GM18502 (cell line): ENCODE results near the gene PLEKHA3.
"Not testable (repeated sequence)": the region's sequence is repeated elsewhere in the genome, so short reads cannot be mapped to it uniquely, and the experiment has no call there.

Source experiments
- ATAC-seq: cut with Tn5 transposase; IDR thresholded peaks from one replicate; pipeline ENCODE4 v1.9.1; 2021; ENCODE audit warnings: mild to moderate bottlenecking; ENCODE audit not compliant: unreplicated experiment, poor library complexity

Gene PLEKHA3

DNA sequence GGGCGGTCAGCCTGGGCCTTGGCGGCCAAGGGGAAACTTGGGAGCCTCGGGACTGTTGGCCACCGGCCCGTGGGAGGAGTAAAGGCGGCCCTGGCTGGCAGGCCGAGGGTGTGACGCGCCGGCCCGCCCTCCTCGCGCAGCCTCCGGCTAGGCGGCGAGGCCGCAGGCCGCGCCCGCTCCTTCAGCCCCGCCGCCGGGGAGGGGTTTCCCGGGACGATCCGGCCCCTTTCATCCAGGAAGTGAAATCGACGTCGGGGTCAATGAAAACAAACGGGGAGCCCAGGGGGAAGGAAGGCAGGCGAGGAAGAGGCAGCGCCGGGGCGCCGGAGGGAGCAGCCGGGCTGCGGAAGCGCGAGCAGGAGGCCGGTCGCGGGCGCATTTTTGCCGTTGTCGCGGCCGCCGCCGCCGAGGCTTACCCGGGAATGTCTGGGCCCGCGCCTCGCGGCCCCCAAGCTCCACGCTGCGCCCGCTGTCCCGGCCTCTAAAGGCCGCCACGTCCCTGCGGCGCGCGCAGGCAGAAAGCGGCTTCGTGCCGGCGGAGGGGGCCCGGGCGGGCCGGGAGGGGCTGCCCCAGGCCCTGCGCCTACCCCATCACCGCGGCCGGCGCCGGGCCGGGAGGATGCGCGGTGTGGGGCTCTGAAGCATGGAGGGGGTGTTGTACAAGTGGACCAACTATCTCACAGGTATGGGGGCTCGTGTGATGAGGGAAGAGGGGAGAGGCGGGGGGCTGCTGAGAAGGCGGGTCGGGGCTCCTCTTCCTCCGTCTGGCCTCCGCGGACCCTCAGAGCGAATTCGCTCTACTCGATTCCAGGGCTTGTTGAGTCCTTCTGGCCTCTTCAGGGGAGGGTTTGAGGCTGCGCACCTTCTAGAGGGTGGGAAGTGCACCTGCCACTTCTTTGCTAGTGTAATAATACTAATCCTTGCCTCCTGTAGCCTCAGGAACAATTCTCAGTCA is at the start of gene PLEKHA3:
PLEKHA3 (plus strand) TSS at position 231 of the 955 bp plus-strand sequence; CDS start at position 644, 413 bp downstream.
- ATAC-seq: peak; percentile 71

DNA sequence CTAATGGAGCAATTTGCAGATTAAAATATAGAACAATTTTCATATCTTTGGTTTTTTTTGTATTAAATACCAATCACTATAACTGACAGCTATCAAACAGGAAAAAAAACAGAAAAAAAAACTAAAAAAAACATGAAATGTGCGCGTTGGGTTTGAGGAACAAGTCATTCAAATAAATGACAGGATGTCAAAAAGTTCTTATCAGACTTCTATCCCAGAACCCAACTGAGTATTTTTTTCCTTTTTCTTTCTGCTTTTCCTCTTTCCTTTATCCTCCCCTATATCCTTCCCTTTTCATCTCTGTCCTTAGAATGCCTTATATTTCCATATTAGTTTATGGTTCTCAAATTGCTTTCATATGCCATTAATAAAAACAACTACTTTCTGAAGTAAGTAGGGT is 43.6 kb upstream of the PLEKHA3 start:
- ATAC-seq: no peak

DNA sequence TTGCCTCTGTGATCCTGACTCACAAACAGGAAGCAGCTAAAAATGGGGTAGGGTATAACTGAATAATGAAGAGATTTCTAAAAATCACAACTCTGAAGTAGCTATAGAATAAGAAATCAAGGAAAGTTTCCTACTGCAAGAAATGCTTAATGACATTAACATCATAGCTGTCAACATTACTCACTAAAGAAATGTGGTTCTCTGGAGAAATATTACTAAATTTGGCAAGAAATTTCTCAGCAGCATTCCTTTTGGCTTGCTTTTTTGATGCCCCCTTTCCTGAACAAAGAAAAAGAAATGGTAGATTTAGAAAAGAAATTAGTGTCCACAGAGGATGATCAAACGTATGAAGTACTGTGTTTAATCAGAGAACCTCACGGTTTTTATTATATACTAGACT is 38.8 kb upstream of the PLEKHA3 start:
- ATAC-seq: no peak

- ATAC-seq: no peak
These were observed 31.1 kb upstream of the PLEKHA3 start for GRCh38 chr2:178448968-178449661.

DNA sequence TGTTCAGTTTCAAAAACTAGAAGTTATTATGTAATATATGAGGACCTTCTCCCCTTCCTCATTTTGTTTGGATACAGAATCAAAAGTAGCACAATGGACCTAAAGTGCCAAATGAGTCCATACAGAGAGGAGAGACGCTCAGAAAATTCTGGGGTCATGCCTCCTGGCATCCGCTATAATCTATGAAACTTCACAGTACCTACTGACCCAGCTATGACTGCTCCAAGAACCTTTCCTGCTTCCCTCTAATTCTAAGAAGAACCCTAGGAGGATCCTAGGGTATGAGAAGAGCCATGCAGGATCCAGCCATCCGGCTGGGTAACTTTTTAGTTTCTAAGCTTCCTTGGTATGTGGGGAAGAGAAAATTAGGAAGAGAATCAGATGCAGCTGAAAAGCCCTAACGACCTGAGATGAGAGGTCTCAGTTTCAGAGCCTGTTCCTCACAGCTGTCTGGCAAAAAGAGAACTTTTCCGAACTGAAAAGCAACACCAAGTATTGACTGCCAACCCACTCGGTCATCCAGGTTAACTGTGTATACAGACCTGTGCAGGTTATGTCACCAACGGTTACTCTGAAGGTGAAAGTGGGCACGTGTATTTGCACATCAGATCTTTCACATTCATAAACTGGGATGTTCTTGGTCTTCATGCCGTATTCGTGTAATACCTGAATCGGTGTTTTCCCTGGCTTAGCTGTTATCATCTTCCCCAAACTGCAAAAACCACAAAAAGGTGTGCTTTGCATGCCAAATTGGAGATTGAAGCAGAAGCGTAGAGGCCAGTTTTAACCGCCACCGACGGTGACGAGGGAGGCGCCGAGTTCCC is 30.3 kb upstream of the PLEKHA3 start:
- ATAC-seq: peak; percentile 9

DNA sequence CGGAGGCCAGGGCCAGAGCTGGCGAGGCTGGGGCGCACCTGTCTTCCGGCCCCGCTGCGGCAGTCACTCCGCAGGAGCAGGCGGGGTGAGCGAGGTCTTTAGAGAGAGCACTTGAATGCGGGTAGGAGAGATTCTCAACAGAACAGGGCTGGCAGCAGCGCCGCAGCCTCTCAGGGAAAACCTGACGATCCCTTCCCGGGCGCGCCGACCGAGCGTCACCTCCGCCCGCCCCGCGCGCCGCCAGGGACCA is 29.8 kb upstream of the PLEKHA3 start:
- ATAC-seq: peak; percentile 53

GRCh38 chr2:178450774-178451525 is 29.3 kb upstream of the PLEKHA3 start, which contains the start of the genes PJVK and PRKRA:
TSS of gene PJVK (plus strand) at chr2:178451378. CDS start at chr2:178453410, 2,032 bp downstream.
TSS of gene PRKRA (minus strand) at chr2:178451175. CDS start at chr2:178451030, 145 bp downstream.
- ATAC-seq: peak; percentile 86

DNA sequence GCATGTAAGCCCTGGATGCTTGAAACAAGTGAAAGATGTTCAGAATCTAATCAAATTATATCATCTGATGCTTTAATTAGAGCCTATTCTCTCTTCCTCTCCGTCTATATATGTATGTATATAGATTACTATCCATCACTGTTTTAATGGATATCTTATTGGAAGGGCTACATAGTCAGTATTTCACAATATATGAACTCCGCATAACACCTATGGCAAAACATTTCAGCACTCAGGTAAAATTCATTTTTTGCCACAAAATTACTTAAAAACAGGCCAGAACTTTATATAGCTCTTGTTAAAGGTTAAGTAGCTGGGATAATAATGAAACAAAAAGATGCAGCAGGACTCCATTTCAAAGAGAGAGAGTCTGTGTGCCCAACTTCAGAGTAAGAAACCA is 27.9 kb upstream of the PLEKHA3 start:
- ATAC-seq: no peak

DNA sequence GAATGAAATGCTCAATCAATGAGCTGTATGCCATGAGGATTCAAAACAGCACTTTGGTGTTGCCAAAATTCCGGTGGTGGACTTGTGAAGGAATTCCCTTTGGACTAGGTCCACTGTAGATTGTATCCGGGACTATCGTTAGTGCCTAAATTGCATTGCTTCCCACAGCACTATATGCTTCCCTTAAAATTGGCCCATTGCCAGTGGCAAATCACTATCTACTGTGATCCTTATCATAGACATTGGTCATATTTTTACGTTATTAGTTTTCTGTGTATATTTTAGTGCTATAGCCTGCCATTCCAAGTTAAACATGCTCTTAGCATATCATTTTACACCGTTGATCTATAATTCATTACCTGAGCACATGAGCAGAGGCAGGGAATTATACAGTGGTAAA is 27.4 kb upstream of the PLEKHA3 start:
- no peak for ATAC-seq

- no peak for ATAC-seq
These were observed 24.3 kb upstream of the PLEKHA3 start for GRCh38 chr2:178455947-178456346.

DNA sequence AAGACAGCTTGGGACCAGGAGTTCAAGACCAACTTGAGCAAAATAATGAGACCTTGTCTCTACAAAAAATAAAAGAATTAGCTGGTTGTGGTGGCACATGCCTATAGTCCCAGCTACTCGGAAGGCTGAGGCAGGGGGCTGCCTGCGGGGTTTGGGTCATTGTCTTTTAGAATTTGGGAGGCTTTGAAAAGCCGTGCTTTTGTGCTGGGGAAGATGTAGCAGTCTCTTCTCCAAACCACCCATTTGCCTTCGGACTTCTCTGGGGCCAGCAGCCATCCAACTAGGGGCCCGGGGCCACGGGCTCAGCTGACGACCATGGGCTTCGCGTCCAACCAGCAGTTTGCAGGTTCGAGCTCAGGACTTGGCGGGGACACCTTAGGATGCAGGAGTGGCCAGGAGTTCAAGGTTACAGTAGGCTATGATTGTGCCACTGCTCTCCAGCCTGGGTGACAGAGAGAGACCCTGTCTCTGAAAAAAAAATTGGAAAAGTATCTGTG is 22.8 kb upstream of the PLEKHA3 start:
- no peak for ATAC-seq

DNA sequence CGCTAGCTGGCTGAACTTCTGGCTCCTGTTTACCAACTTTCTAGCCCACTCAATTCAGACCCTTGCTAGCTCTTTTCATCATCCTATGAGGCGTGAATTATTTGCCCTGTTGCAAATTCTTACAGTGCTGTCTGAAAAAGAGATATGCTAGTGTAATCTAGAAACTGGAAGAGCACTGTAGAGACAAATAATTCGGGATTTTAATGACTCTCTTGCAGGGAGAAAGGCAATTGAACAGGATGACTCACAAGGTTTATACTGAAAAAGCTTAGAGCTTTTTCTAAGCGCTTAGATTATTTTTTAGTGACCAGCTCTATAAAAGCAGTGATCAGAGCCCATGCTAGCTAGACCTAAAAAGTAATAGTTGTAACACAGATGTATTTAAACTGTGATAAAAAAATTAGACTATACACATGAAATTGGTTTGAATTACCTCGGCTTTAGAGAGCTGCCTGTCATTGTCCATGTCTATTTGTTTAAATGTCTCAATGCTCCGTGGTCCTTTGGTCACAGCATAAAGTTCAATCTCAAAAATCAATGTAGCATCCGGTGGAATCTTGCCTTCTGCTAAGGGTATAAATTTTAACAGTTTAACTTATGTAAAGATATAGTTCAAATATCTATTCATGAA is 10.9 kb upstream of the PLEKHA3 start:
- no peak for ATAC-seq

DNA sequence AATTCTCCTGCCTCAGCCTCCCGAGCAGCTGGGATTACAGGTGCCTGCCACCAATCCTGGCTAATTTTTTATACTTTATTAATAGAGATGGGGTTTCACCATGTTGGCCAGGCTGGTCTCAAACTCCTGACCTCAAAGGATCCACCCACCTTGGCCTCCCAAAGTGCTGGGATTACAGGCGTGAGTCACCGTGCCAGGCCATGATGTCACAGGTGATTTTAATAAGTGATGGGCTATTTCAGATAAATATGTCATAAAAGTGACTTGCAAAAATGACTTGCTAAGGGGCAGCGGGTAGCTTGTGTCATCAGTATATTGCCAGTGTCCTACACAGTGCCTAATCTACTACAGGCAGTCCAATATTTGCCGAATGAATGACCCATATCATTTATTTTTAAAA is 8.9 kb upstream of the PLEKHA3 start:
- not testable (repeated sequence) for ATAC-seq

DNA sequence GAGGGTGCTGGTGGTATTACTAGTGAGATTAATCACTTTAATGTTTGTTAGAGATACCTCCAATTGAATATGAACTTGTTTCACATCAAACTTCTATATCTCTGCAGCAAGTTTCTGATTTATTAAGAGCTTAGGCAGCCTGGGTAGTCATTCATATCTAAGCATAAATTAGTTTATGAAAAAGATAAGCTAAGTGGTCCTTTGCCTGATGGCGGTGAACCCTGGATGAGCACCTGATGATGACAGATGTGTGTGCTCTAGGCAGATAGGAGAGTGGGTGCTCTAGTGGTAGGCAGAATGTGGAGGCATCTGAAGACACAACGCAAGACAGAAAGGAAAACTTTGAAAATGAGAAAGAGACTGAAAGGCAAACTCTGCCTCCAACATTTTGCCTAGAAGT is 6.9 kb upstream of the PLEKHA3 start:
- no peak for ATAC-seq

DNA sequence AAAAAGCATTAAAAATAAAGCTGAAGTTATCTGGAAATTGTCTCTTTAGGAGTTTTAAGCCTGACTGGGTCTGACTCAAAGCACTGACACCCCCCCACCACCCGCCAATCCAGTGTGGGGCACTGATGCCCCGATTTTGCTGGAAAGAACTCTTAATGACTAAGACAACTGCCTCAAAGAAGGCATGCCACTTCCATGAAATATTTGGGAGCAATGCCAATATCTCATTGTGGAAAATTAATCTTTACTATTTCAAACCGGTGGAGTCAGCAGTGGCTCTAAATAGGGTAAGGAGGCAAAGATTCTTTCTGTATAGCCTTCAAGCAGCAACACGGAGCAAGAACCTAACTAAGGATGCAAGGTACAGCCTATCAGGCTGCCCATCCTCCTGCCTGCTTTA is 6.3 kb upstream of the PLEKHA3 start:
- ATAC-seq: no peak

GRCh38 chr2:178474560-178474959 is 5.7 kb upstream of the PLEKHA3 start:
- no peak for ATAC-seq

GRCh38 chr2:178476477-178476876 is 3.8 kb upstream of the PLEKHA3 start:
- ATAC-seq: no peak

DNA sequence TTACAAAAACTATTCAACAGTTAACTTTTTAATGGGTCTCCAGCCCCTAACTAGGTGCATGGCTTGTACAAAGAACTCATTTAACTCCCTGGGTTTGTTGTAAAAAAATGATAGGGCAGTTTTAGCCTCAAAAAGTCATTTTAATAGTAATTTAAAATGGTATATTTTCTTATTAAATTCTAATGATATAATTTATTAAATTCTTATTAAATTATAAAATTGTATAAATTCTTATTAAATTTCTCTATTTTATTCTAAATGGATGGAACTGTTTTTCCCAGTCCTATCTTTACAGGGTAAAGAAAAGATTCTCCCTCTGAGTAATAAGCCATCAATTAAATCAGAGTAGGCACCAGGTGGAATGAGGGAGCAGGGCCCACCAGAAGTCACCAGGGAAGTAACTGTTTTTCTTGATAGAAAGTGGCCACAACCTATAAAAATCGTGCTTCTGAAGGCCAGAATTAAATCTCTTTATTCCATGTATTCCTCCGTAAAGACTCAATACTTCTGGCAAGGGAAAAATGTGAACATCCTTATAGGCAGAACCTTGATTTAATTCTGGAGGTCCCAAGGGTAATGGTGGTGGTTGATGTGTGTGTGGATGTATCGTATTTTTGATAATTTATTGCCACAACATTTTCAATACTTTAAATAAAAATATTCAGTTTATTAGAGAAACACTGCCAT is 2.7 kb upstream of the PLEKHA3 start:
- ATAC-seq: no peak

- peak; percentile 5 for ATAC-seq
These were observed 2.2 kb upstream of the PLEKHA3 start for GRCh38 chr2:178478130-178478438.
